Islet of Langerhans (tissue), 1 donor: ENCODE measurements around the gene AGPS.

Source experiments
- FAIRE-seq: peaks from one replicate; lab custom pipeline; 2011; peaks lifted over from hg19 to GRCh38; lab: Jason Lieb, UNC

Gene AGPS

GRCh38 chr2:177552422-177553175, 160.0 kb downstream of the AGPS start:
- no peak for FAIRE-seq

GRCh38 chr2:177553176-177553884, 160.8 kb downstream of the AGPS start:
- FAIRE-seq = no peak

GRCh38 chr2:177554365-177554764, 161.8 kb downstream of the AGPS start:
- FAIRE-seq = no peak

- FAIRE-seq = no peak
These were observed 163.6 kb downstream of the AGPS start for GRCh38 chr2:177556153-177556552.

GRCh38 chr2:177557794-177558193, 165.2 kb downstream of the AGPS start:
- no peak for FAIRE-seq

- no peak for FAIRE-seq
These were observed 167.1 kb downstream of the AGPS start for GRCh38 chr2:177559638-177560037.

GRCh38 chr2:177568390-177568789, 175.8 kb downstream of the AGPS start:
- no peak for FAIRE-seq

- no peak for FAIRE-seq
These were observed 176.3 kb downstream of the AGPS start for GRCh38 chr2:177568893-177569292.

GRCh38 chr2:177572236-177572671, 179.7 kb downstream of the AGPS start:
- FAIRE-seq = peak; percentile 74

GRCh38 chr2:177573120-177573519, 180.5 kb downstream of the AGPS start:
- FAIRE-seq = peak; percentile 38

GRCh38 chr2:177574356-177574755, 181.8 kb downstream of the AGPS start:
- FAIRE-seq = no peak

- FAIRE-seq = no peak
These were observed 182.8 kb downstream of the AGPS start for GRCh38 chr2:177575358-177575757.

- no peak for FAIRE-seq
These were observed 184.5 kb downstream of the AGPS start for GRCh38 chr2:177577075-177577474.

- no peak for FAIRE-seq
These were observed 185.9 kb downstream of the AGPS start for GRCh38 chr2:177578454-177578853.

- no peak for FAIRE-seq
These were observed 187.0 kb downstream of the AGPS start for GRCh38 chr2:177579486-177580036.

- no peak for FAIRE-seq
These were observed 189.4 kb downstream of the AGPS start for GRCh38 chr2:177582000-177582399.

GRCh38 chr2:177584030-177584692, 191.6 kb downstream of the AGPS start:
- no peak for FAIRE-seq

- FAIRE-seq = peak; percentile 82
These were observed 192.8 kb downstream of the AGPS start for GRCh38 chr2:177585234-177585863.

GRCh38 chr2:177586154-177586553, 193.6 kb downstream of the AGPS start:
- no peak for FAIRE-seq

- no peak for FAIRE-seq
These were observed 194.8 kb downstream of the AGPS start for GRCh38 chr2:177587371-177587770.

GRCh38 chr2:177588671-177589070, 196.1 kb downstream of the AGPS start:
- no peak for FAIRE-seq

- FAIRE-seq = no peak
These were observed 196.6 kb downstream of the AGPS start for GRCh38 chr2:177589186-177589585.
